A673 (cell line): Measurements from ENCODE around the gene HSPB8.

Source experiments
- CTCF ChIP-seq: fragments of 300-800, 200-600 bp; sonication (generic); conservative IDR thresholded peaks from 2 replicates; pipeline ENCODE4 v1.5.1; 2017; ENCODE audit warnings: low read depth, mild to moderate bottlenecking, antibody characterized with exemption, low read length, moderate library complexity, mixed read lengths
- EZH2 ChIP-seq: fragments of 200-600 bp; sonication (generic); IDR thresholded peaks from 2 replicates; pipeline ENCODE4 v1.6.1; 2017; ENCODE audit warnings: borderline replicate concordance, low read depth, mild to moderate bottlenecking, mixed read lengths, antibody characterized with exemption, low read length; ENCODE audit not compliant: poor library complexity, severe bottlenecking

GRCh38 chr12:119153477-119154434, 25.0 kb upstream of the HSPB8 start:
- TF ChIP-seq CTCF, result no peak
- TF ChIP-seq EZH2, result no peak
